ENCODE measurements around the gene STARD6.

- TF ChIP-seq, protein P1, sequence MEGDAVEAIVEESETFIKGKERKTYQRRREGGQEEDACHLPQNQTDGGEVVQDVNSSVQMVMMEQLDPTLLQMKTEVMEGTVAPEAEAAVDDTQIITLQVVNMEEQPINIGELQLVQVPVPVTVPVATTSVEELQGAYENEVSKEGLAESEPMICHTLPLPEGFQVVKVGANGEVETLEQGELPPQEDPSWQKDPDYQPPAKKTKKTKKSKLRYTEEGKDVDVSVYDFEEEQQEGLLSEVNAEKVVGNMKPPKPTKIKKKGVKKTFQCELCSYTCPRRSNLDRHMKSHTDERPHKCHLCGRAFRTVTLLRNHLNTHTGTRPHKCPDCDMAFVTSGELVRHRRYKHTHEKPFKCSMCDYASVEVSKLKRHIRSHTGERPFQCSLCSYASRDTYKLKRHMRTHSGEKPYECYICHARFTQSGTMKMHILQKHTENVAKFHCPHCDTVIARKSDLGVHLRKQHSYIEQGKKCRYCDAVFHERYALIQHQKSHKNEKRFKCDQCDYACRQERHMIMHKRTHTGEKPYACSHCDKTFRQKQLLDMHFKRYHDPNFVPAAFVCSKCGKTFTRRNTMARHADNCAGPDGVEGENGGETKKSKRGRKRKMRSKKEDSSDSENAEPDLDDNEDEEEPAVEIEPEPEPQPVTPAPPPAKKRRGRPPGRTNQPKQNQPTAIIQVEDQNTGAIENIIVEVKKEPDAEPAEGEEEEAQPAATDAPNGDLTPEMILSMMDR (optimal IDR thresholded peaks at IDR 0.05 in 1 of 3, IDR thresholded peaks at IDR 0.05 in 1 of 3, conservative IDR thresholded peaks at IDR 0.05 in 1 of 3; ENCODE audit: extremely low read depth in 1 of 3, insufficient read depth in 2 of 3, low read length in 3 of 3): no peak
- no peak for TF ChIP-seq EZH2 (IDR thresholded peaks at IDR 0.05; ENCODE audit: low read length)
Observed at GRCh38 chr18:54284981-54285785, 72.5 kb downstream of the STARD6 start.

Measured in keratinocyte (primary cell).